Gastrocnemius medialis (tissue), 4 donors: ENCODE data around the gene CLPTM1L.

Experiments used
- POLR2A ChIP-seq, 2 donors: fragments of 450-650 bp; IDR thresholded peaks; one replicate each; pipeline ENCODE4 v1.6.1; 2017; ENCODE audit warnings: antibody characterized with exemption in 2 of 2, mild to moderate bottlenecking in 2 of 2, moderate library complexity in 2 of 2
- TF ChIP-seq, protein P1 (sequence below), 5 experiments: fragments of 450-650 bp in 3 of 5; fragments of 200-600 bp in 2 of 5; sonication (generic) in 2 of 5; IDR thresholded peaks in 4 of 5; conservative IDR thresholded peaks in 1 of 5; 1 replicate in 4 of 5; 2 replicates in 1 of 5; pipeline ENCODE4 v1.5.1; 2016 to 2019; ENCODE audit warnings: antibody characterized with exemption in 5 of 5, mild to moderate bottlenecking in 3 of 5, moderate library complexity in 3 of 5

DNA sequence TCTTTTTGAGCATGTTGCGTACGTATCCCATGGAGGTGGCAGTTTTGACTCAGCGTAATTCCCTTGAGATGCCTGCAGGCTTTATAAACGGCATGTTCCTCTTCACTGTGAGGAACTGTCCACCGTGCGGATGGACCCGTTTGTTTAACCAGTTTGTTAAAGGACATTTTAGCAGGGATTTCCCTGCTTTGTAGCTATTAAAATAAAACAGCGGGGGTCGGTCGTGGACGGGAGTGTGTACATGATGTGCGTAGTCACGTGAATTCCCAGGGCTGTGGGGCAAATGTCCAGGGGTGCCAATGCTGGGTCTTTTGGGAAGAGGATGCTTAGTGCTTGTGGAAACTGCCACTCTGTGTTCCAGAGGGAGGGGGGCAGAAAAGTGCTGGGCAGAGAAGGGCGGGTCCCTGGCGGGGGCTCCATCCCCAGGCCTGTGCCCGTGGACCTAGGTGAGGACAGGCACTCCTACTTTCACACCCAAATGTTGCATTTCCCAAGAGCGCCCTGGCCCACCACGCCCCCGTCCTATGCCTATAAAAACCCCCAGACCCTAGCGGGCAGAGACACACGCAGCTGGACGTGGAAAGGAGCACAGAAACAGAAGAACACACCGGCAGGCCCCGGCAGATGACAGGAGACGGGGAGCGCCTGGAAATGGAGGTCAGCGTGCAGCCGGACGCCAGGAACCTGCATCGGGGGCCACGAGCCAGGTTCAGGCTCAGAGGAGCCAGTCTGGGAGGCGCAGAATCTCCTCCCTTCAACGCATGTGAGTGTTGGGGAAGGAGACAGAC lies 46.0 kb downstream of the CLPTM1L start:
- TF ChIP-seq, protein P1, sequence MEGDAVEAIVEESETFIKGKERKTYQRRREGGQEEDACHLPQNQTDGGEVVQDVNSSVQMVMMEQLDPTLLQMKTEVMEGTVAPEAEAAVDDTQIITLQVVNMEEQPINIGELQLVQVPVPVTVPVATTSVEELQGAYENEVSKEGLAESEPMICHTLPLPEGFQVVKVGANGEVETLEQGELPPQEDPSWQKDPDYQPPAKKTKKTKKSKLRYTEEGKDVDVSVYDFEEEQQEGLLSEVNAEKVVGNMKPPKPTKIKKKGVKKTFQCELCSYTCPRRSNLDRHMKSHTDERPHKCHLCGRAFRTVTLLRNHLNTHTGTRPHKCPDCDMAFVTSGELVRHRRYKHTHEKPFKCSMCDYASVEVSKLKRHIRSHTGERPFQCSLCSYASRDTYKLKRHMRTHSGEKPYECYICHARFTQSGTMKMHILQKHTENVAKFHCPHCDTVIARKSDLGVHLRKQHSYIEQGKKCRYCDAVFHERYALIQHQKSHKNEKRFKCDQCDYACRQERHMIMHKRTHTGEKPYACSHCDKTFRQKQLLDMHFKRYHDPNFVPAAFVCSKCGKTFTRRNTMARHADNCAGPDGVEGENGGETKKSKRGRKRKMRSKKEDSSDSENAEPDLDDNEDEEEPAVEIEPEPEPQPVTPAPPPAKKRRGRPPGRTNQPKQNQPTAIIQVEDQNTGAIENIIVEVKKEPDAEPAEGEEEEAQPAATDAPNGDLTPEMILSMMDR (IDR thresholded peaks at IDR 0.05 in 4 of 5, conservative IDR thresholded peaks at IDR 0.05 in 1 of 5), result no peak
- TF ChIP-seq POLR2A (IDR thresholded peaks at IDR 0.05), result no peak
